SK-N-SH treated with all-trans-retinoic acid at 6 μM for 48 hours (cell line): ENCODE measurements around the gene CHTF18.
A peak's percentile ranks its signal among the peaks of the same experiment; 100 is the strongest.

Experiments used
- ATAC-seq: fragments of 200-7000 bp; cut with Tn5 transposase; 3 replicates; pipeline ENCODE4 v1.9.1; 2020; ENCODE audit warnings: mild to moderate bottlenecking, moderate library complexity
- ARNTL ChIP-seq: fragments of 450-650 bp; formaldehyde crosslinking; IDR thresholded peaks from 2 replicates; pipeline ENCODE4 v1.5.0; 2020; ENCODE audit warnings: low read depth, mild to moderate bottlenecking, moderate library complexity, borderline replicate concordance
- BACH2 ChIP-seq: fragments of 250-450 bp; sonication (Bioruptor Pico); IDR thresholded peaks from 2 replicates; pipeline ENCODE4 v1.9.0; 2021; ENCODE audit warnings: mild to moderate bottlenecking, borderline replicate concordance
- CREB5 ChIP-seq: fragments of 250-450 bp; sonication (Bioruptor Pico); IDR thresholded peaks from 2 replicates; pipeline ENCODE4 v1.5.1; 2020; ENCODE audit warnings: low read depth, mild to moderate bottlenecking, moderate library complexity
- CSDC2 ChIP-seq: fragments of 250-450 bp; sonication (Bioruptor Pico); IDR thresholded peaks from 2 replicates; pipeline ENCODE4 v1.5.0; 2020; ENCODE audit warnings: mild to moderate bottlenecking, moderate library complexity
- ESRRG ChIP-seq: fragments of 250-450 bp; sonication (Bioruptor Pico); IDR thresholded peaks from 2 replicates; pipeline ENCODE4 v1.6.1; 2021; ENCODE audit warnings: mild to moderate bottlenecking
- ISL1 ChIP-seq: fragments of 250-450 bp; sonication (Bioruptor Pico); IDR thresholded peaks from 2 replicates; pipeline ENCODE4 v2.1.2; 2022; ENCODE audit warnings: mild to moderate bottlenecking, moderate library complexity
- OSR1 ChIP-seq: fragments of 250-450 bp; sonication (Bioruptor Pico); IDR thresholded peaks from 2 replicates; pipeline ENCODE4 v1.8.0; 2022; ENCODE audit warnings: moderate library complexity, mild to moderate bottlenecking, inconsistent platforms
- PATZ1 ChIP-seq: fragments of 250-450 bp; sonication (Bioruptor Pico); IDR thresholded peaks from 2 replicates; pipeline ENCODE4 v1.8.0; 2020; ENCODE audit warnings: mild to moderate bottlenecking, moderate library complexity, borderline replicate concordance
- POU6F1 ChIP-seq: fragments of 250-450 bp; sonication (Bioruptor Pico); IDR thresholded peaks from 2 replicates; pipeline ENCODE4 v1.8.0; 2021; ENCODE audit warnings: low read depth, mild to moderate bottlenecking, moderate library complexity, borderline replicate concordance
- PPARA ChIP-seq: fragments of 250-450 bp; sonication (Bioruptor Pico); IDR thresholded peaks from 2 replicates; pipeline ENCODE4 v1.5.0; 2020; ENCODE audit warnings: mild to moderate bottlenecking, borderline replicate concordance
- RARB ChIP-seq: fragments of 250-450 bp; sonication (Bioruptor Pico); IDR thresholded peaks from 2 replicates; pipeline ENCODE4 v1.8.0; 2021; ENCODE audit warnings: mild to moderate bottlenecking, moderate library complexity
- SNAI2 ChIP-seq: fragments of 250-450 bp; sonication (Bioruptor Pico); IDR thresholded peaks from 2 replicates; pipeline ENCODE4 v1.5.0; 2020; ENCODE audit warnings: mild to moderate bottlenecking, moderate library complexity
- TCF4 ChIP-seq: fragments of 250-450 bp; sonication (Bioruptor Pico); IDR thresholded peaks from 2 replicates; pipeline ENCODE4 v1.8.0; 2021; ENCODE audit warnings: mild to moderate bottlenecking, moderate library complexity, borderline replicate concordance
- TOX ChIP-seq: fragments of 250-450 bp; sonication (Bioruptor Pico); IDR thresholded peaks from 2 replicates; pipeline ENCODE4 v1.8.0; 2021; ENCODE audit warnings: mild to moderate bottlenecking, moderate library complexity, borderline replicate concordance
- TSHZ2 ChIP-seq: fragments of 250-450 bp; sonication (Bioruptor Pico); IDR thresholded peaks from 2 replicates; pipeline ENCODE4 v1.5.0; 2020; ENCODE audit warnings: mild to moderate bottlenecking, moderate library complexity
- ZFP3 ChIP-seq: fragments of 250-450 bp; sonication (Bioruptor Pico); IDR thresholded peaks from 2 replicates; pipeline ENCODE4 v1.5.0; 2020; ENCODE audit warnings: mild to moderate bottlenecking, moderate library complexity
- ZFP30 ChIP-seq: fragments of 450-650 bp; formaldehyde crosslinking; IDR thresholded peaks from 2 replicates; pipeline ENCODE4 v1.5.0; 2022; ENCODE audit warnings: mild to moderate bottlenecking, moderate library complexity
- ZNF565 ChIP-seq: fragments of 450-650 bp; formaldehyde crosslinking; conservative IDR thresholded peaks from 2 replicates; pipeline ENCODE4 v1.5.0; 2020; ENCODE audit warnings: low read depth, mild to moderate bottlenecking, moderate library complexity
- ZNF70 ChIP-seq: fragments of 450-650 bp; formaldehyde crosslinking; IDR thresholded peaks from 2 replicates; pipeline ENCODE4 v1.5.0; 2020; ENCODE audit warnings: mild to moderate bottlenecking, moderate library complexity
- ZNF8 ChIP-seq: fragments of 450-650 bp; formaldehyde crosslinking; IDR thresholded peaks from 2 replicates; pipeline ENCODE4 v1.5.0; 2020; ENCODE audit warnings: mild to moderate bottlenecking, moderate library complexity
- TF ChIP-seq, protein P1 (sequence below): fragments of 250-450 bp; sonication (Bioruptor Pico); IDR thresholded peaks from 2 replicates; pipeline ENCODE4 v1.5.1; 2021; ENCODE audit warnings: mild to moderate bottlenecking, moderate library complexity

Gene CHTF18

GRCh38 chr16:785563-786535 lies 2.6 kb upstream of the CHTF18 start:
- TF ChIP-seq POU6F1 (no peak), ZFP3 (no peak), BACH2 (no peak), OSR1 (no peak), ZNF70 (CRISPR knock-in tag) (no peak), SNAI2 (CRISPR knock-in tag) (no peak), ZNF8 (CRISPR knock-in tag) (no peak), ZFP30 (CRISPR knock-in tag) (no peak), PATZ1 (CRISPR knock-in tag) (no peak), TOX (CRISPR knock-in tag) (no peak), ARNTL (CRISPR knock-in tag) (no peak), TCF4 (no peak), CREB5 (CRISPR knock-in tag) (no peak), RARB (CRISPR knock-in tag) (no peak), PPARA (CRISPR knock-in tag) (no peak), TSHZ2 (CRISPR knock-in tag) (no peak), ZNF565 (CRISPR knock-in tag) (no peak)
- TF ChIP-seq, protein P1, sequence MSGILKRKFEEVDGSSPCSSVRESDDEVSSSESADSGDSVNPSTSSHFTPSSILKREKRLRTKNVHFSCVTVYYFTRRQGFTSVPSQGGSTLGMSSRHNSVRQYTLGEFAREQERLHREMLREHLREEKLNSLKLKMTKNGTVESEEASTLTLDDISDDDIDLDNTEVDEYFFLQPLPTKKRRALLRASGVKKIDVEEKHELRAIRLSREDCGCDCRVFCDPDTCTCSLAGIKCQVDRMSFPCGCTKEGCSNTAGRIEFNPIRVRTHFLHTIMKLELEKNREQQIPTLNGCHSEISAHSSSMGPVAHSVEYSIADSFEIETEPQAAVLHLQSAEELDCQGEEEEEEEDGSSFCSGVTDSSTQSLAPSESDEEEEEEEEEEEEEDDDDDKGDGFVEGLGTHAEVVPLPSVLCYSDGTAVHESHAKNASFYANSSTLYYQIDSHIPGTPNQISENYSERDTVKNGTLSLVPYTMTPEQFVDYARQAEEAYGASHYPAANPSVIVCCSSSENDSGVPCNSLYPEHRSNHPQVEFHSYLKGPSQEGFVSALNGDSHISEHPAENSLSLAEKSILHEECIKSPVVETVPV (CRISPR knock-in tag) = no peak
- peak; percentile 49 for ATAC-seq

DNA sequence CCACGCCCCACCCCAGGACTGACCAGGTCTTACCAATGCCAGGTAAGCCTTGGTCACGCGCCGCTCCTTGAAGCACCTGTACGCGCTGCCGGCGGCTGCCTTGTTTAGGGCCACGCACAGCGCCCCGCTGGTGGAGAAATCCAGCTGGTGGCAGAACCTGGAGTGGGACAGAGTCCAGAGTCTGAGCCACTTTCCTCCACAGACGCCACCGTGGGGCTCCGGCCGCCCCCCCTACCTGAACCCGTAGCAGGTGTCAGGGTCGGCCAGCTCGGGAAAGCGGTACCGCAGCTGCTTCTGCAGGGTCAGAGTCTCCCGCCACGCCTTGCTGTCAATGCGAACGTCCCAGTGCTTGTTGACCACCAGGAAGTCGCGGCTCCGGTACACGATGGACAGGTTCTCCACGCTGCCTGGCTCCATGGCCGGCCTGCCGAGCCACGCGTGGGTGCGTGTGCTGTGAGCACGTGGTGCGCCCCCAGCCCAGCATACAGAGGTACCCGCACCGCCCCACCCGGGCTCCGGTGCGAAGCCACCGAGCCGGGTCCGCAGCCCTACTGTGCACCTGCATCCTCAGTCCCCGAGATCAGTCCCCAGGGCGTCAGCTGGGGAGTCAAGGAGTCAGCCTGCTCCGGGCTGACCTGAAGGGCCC lies 976 bp upstream of the CHTF18 start:
- ATAC-seq = no peak
- TF ChIP-seq TCF4 (no peak), PATZ1 (CRISPR knock-in tag) (no peak), ESRRG (CRISPR knock-in tag) (no peak), ISL1 (CRISPR knock-in tag) (no peak), ZNF8 (CRISPR knock-in tag) (no peak), SNAI2 (CRISPR knock-in tag) (no peak), CSDC2 (no peak), TSHZ2 (CRISPR knock-in tag) (no peak), POU6F1 (no peak), ZNF565 (CRISPR knock-in tag) (no peak), ZFP30 (CRISPR knock-in tag) (no peak)
